Fibroblast of lung (primary cell): ENCODE results near the gene OTOGL. TPM values are rescaled to one million over a fixed set of nuclear protein-coding genes. Genes with fewer than 3 reads are reported as not detected.

Source experiments
- DNase-seq, 2 donors: peaks; one replicate each; pipeline versions ENCODE4 v3.0.0 to v3.0.0-alpha.2; 2010; ENCODE audit warnings: low read depth in 2 of 2
- H2AFZ ChIP-seq: 2 replicates; pipeline ENCODE4 v1.5.1; 2012; ENCODE audit warnings: low read length, control low read depth, inconsistent platforms
- H3K27ac ChIP-seq: 2 replicates; pipeline ENCODE4 v1.5.1; 2011; ENCODE audit warnings: low read length, control low read depth; ENCODE audit not compliant: insufficient read depth
- H3K27me3 ChIP-seq: 2 replicates; pipeline ENCODE4 v1.5.1; 2011; ENCODE audit warnings: mild to moderate bottlenecking, low read length; ENCODE audit not compliant: control insufficient read depth, insufficient read depth
- H3K36me3 ChIP-seq: 2 replicates; pipeline ENCODE4 v1.5.1; 2011; ENCODE audit warnings: low read length; ENCODE audit not compliant: control insufficient read depth, insufficient read depth
- H3K4me1 ChIP-seq: 2 replicates; pipeline ENCODE4 v1.5.1; 2011; ENCODE audit warnings: low read length; ENCODE audit not compliant: control insufficient read depth, insufficient read depth; ENCODE audit errors: extremely low read depth
- H3K4me2 ChIP-seq: 2 replicates; pipeline ENCODE4 v1.5.1; 2011; ENCODE audit warnings: low read length, control low read depth; ENCODE audit not compliant: insufficient read depth; ENCODE audit errors: extremely low read depth
- H3K4me3 ChIP-seq, 4 experiments: fragments of 200-600 bp in 1 of 4; sonication (generic) in 1 of 4; replicated peaks in 1 of 4; 2 replicates each; pipeline ENCODE4 v1.5.1; 2011 to 2016; ENCODE audit warnings: low read length in 4 of 4, low read depth in 3 of 4, mild to moderate bottlenecking in 3 of 4, control low read depth in 2 of 4, inconsistent platforms in 1 of 4, mixed read lengths in 1 of 4; ENCODE audit not compliant: insufficient read depth in 1 of 4; ENCODE audit errors: control extremely low read depth in 1 of 4
- H3K79me2 ChIP-seq: 2 replicates; pipeline ENCODE4 v1.5.1; 2012; ENCODE audit warnings: mild to moderate bottlenecking, low read length, inconsistent platforms; ENCODE audit not compliant: control insufficient read depth, insufficient read depth
- H3K9ac ChIP-seq: 2 replicates; pipeline ENCODE4 v1.5.1; 2011; ENCODE audit warnings: mild to moderate bottlenecking, low read length, control low read depth; ENCODE audit not compliant: insufficient read depth
- H3K9me3 ChIP-seq: 2 replicates; pipeline ENCODE4 v1.5.1; 2012; ENCODE audit warnings: low read depth, low read length; ENCODE audit not compliant: control insufficient read depth, insufficient read depth
- H4K20me1 ChIP-seq: 2 replicates; pipeline ENCODE4 v1.5.1; 2011; ENCODE audit warnings: low read length; ENCODE audit not compliant: control insufficient read depth, insufficient read depth; ENCODE audit errors: extremely low read depth
- CTCF ChIP-seq, 2 donors: IDR thresholded peaks in 1 of 2; conservative IDR thresholded peaks in 1 of 2; 1 replicate in 1 of 2; 2 replicates in 1 of 2; pipeline ENCODE4 v1.5.1; 2011 to 2012; ENCODE audit warnings: low read length in 2 of 2, control low read depth in 1 of 2, inconsistent platforms in 1 of 2, low read depth in 1 of 2, mild to moderate bottlenecking in 1 of 2
- EZH2 ChIP-seq: IDR thresholded peaks from 2 replicates; pipeline ENCODE4 v1.5.1; 2012; ENCODE audit warnings: low read length, control low read depth, mild to moderate bottlenecking; ENCODE audit errors: missing control alignments
- polyA plus RNA-seq, 2 donors: library from polyadenylated mRNA; depleted of rRNA in 1 of 2; stranded (reverse) in 1 of 2; unstranded in 1 of 2; fragments of >200 nt; gene quantifications; 2 replicates each; pipeline ENCODE4 v1.2.1, GENCODE V29; 2011 to 2012; ENCODE audit warnings: missing spikeins in 1 of 2
- total RNA-seq: library from RNA; depleted of rRNA; stranded (reverse); fragments of >200 nt; gene quantifications from 2 replicates; pipeline ENCODE4 v1.2.1, GENCODE V29; 2014

The OTOGL gene
- total and polyA plus RNA-seq, 2 donors (not counting 1 experiment from before 2014, with no cell fraction given): 0.15 to 0.17 TPM

GRCh38 chr12:80176706-80177105 lies 77.4 kb downstream of the OTOGL start:
- no peak for DNase-seq
- Histone ChIP-seq H3K4me2 (no peak overlapping the region), H4K20me1 (no peaks in the 10 kb centered on the region), H3K9ac (no peak overlapping the region), H2AFZ (no peak overlapping the region), H3K79me2 (no peaks in the 10 kb centered on the region), H3K27ac (no peak overlapping the region), H3K36me3 (no peaks in the 10 kb centered on the region), H3K9me3 (no peaks in the 10 kb centered on the region), H3K4me1 (no peaks in the 10 kb centered on the region), H3K27me3 (no peaks in the 10 kb centered on the region), H3K4me3 (no peak overlapping the region)
- TF ChIP-seq CTCF (conservative IDR thresholded peaks at IDR 0.05 in 1 of 2, IDR thresholded peaks at IDR 0.05 in 1 of 2; ENCODE audit: low read depth in 1 of 2, low read length in 2 of 2) (no peak), EZH2 (no peak)

DNA sequence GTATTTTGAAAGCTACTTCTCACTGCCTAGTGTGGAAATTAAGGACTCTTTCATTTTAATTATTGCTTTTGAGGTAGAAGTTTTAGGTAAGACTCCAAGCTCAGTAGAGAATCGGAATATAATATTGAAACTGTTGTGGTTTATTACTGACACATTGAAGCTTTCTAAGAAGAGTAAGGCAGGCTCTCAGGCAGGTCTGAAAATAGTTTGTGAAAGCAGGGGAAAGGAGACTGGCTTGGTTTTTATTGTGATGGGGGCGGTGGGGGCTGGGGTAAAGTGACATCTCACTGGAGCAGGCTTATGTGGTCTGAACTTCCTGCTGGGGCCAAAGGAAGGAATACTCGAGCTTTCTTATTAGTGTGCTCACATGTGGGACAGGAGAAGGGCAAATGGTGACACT lies 79.5 kb downstream of the OTOGL start:
- H3K36me3 ChIP-seq: no peaks in the 10 kb centered on the region
- TF ChIP-seq CTCF (conservative IDR thresholded peaks at IDR 0.05 in 1 of 2, IDR thresholded peaks at IDR 0.05 in 1 of 2; ENCODE audit: low read depth in 1 of 2, low read length in 2 of 2) (no peak), EZH2 (no peak)
- H3K9ac ChIP-seq: no peak overlapping the region
- H3K79me2 ChIP-seq: no peaks in the 10 kb centered on the region
- H3K27ac ChIP-seq: no peak overlapping the region
- no peak overlapping the region for H2AFZ ChIP-seq
- H4K20me1 ChIP-seq: no peaks in the 10 kb centered on the region
- H3K9me3 ChIP-seq: no peaks in the 10 kb centered on the region
- H3K4me3 ChIP-seq: no peak overlapping the region
- H3K4me1 ChIP-seq: no peaks in the 10 kb centered on the region
- H3K4me2 ChIP-seq: no peak overlapping the region
- no peak for DNase-seq
- no peaks in the 10 kb centered on the region for H3K27me3 ChIP-seq

DNA sequence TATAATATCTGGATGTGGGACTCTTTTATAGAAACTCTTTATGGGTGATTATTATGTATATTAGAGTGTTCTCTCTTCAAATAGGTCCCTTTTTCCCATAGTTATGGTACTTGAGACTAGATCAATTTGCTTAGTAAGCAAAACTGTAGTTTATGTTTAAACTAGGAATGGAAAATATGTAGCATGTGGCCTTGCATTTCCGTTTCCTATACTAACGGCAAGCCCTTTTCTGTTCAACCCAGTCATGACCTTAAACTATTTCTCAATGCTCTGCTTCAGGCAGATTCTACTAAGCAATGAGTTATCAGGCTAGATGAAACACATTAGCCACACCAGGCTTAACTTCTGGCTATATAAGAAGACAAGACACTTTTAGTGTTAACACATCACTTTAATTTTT lies 84.6 kb downstream of the OTOGL start:
- H3K4me3 ChIP-seq: no peak overlapping the region
- peaks cover 13% of the 10 kb centered on the region for H3K4me1 ChIP-seq
- TF ChIP-seq CTCF (conservative IDR thresholded peaks at IDR 0.05 in 1 of 2, IDR thresholded peaks at IDR 0.05 in 1 of 2; ENCODE audit: low read depth in 1 of 2, low read length in 2 of 2) (no peak), EZH2 (no peak)
- peak in 1 of 2 donors; percentile 38 for DNase-seq
- no peak overlapping the region for H2AFZ ChIP-seq
- H3K27ac ChIP-seq: no peak overlapping the region
- H4K20me1 ChIP-seq: no peaks in the 10 kb centered on the region
- no peak overlapping the region for H3K9ac ChIP-seq
- H3K79me2 ChIP-seq: no peaks in the 10 kb centered on the region
- no peaks in the 10 kb centered on the region for H3K27me3 ChIP-seq
- H3K4me2 ChIP-seq: no peak overlapping the region
- no peaks in the 10 kb centered on the region for H3K9me3 ChIP-seq
- H3K36me3 ChIP-seq: no peaks in the 10 kb centered on the region
